GM19372 (cell line): ENCODE measurements around the gene RBM28.

Source experiments
- ATAC-seq: cut with Tn5 transposase; IDR thresholded peaks from one replicate; pipeline ENCODE4 v1.9.1; 2021; ENCODE audit warnings: mild to moderate bottlenecking, low read depth, moderate library complexity; ENCODE audit not compliant: unreplicated experiment

The RBM28 gene

DNA sequence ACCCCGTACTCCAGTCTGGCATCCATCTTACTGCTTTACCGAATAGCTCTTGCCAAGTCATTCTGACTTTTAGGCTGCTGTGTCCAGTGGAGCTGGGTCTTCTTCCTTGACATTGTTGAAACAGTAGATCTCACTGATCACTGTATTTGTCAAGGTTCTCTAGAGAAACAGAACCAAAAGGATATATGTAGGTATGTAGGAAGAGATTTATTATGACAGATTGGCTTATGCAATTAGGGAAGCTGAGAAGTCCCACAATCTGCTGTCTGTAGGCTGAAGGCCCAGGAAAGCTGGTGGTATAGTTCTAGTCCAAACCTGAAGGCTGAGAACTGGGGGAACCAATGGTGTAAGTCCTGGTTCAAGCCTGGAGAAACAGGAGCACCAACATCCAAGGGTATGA is 29.9 kb upstream of the RBM28 start:
- ATAC-seq = no peak

- ATAC-seq = no peak
Measured at GRCh38 chr7:128370491-128370890, 26.8 kb upstream of the RBM28 start.

DNA sequence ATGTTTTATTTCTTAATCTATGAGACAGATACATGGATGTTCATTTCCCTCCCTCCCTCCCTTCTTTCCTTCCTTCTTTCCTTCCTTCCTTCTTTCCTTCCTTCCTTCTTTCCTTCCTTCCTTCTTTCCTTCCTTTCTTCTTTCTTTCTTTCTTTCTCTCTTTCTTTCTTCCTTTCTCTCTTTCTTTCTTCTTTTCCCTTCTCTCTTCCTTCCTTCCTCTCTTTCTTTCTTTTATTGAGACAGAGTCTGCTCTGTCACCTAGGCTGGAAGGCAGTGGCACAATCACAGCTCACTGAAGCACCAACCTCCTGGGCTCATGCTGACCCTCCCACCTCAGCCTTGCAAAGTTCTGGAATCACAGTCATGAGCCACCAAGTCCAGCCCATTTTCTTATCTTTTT is 23.3 kb upstream of the RBM28 start:
- no peak for ATAC-seq

DNA sequence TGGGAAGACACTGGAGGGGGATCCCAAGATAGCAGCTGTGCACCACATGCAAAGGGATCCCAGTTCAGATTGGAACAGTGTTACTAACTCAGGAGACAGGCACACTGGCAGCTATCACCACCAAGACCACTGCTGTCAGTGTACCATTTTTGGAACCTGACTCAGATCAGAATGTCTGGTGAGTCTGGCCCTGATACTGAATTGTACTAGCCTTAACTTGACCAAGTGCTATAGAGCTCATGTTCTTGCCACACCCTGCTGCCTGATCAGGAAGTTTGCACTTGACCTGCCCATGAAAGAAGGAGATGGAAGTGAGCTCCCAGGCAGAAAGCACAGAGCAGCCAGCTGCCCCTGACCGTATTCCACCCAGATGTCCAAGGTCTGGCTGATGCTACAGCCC is 22.6 kb upstream of the RBM28 start:
- ATAC-seq = no peak

- ATAC-seq = no peak
Measured at GRCh38 chr7:128365432-128365831, 21.7 kb upstream of the RBM28 start.

DNA sequence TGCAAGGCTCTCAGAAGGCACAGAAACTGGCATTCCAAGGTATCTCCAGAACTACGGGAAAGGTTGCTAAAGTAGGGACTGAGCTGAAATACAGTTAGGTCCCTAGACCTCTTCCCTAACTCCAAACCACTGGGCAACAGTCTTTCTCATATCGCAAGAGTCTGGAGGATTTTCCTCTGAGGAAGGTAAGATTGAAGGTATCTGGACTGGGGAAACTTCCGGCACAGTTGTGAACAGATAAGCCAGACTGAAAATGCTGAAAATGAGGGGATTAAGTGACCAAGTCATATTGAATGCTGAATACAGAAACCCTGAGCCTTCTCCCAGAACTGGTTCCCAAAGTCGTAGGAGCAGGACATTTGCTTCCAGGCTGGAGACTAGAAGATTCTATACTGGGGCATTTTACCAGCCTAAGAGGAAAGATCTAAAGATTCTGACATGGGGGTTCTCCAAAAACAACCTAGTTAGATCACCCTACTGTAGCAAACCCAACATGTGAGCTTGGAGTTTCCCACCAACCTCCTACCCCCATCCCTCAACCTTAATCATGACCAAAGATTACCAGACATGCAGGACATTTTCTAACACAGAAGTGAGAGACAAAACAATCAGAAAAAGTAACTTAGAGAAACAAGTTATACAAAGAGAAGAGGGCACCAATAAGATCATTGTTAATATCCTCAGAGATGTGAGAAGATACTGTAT is 20.6 kb upstream of the RBM28 start:
- no peak for ATAC-seq

GRCh38 chr7:128363261-128363721 is 19.6 kb upstream of the RBM28 start:
- no peak for ATAC-seq

GRCh38 chr7:128362670-128363069 is 19.0 kb upstream of the RBM28 start:
- no peak for ATAC-seq

GRCh38 chr7:128361411-128362379 is 18.0 kb upstream of the RBM28 start, which contains the start of gene PRRT4:
Gene PRRT4 (minus strand): TSS chr7:128361690.
- no peak for ATAC-seq

DNA sequence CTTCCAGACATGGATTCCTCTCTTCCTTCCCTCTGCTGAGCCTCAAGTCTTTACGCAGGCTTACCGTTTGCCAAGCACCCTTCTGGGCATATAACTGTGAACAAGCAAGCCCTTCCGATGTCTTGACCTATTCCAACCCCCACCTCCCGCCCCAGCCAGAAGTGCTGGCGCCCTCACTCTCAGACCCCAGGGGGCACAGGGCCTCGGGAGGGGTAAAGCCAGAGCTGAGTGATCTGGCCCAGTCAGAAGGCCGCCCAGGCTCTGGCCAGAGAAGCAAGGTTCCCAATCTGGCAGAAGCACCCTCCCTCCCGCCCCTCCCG is 16.6 kb upstream of the RBM28 start:
- ATAC-seq = no peak

- ATAC-seq = no peak
Measured at GRCh38 chr7:128359939-128360338, 16.2 kb upstream of the RBM28 start.

GRCh38 chr7:128359336-128359735 is 15.6 kb upstream of the RBM28 start:
- no peak for ATAC-seq

DNA sequence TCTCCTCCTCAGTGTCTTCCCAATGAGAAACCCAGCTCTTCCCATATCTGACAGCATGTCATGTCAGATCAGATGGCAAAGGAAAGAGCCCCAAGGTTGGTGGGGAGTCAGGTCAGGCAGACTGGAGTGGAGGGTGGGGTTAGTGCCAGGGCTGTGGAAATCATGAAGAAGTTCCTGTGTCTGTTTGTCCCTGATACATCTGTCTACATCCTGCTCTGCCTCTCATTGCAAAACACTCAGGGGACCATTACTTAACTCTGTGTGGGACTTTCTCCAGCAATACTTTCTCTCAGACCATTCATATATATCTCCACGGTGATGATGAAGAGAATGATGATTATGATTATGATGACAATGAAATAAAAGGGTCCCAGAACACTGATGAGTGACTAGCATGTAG is 14.5 kb upstream of the RBM28 start:
- no peak for ATAC-seq

GRCh38 chr7:128357217-128357613 is 13.5 kb upstream of the RBM28 start:
- no peak for ATAC-seq

DNA sequence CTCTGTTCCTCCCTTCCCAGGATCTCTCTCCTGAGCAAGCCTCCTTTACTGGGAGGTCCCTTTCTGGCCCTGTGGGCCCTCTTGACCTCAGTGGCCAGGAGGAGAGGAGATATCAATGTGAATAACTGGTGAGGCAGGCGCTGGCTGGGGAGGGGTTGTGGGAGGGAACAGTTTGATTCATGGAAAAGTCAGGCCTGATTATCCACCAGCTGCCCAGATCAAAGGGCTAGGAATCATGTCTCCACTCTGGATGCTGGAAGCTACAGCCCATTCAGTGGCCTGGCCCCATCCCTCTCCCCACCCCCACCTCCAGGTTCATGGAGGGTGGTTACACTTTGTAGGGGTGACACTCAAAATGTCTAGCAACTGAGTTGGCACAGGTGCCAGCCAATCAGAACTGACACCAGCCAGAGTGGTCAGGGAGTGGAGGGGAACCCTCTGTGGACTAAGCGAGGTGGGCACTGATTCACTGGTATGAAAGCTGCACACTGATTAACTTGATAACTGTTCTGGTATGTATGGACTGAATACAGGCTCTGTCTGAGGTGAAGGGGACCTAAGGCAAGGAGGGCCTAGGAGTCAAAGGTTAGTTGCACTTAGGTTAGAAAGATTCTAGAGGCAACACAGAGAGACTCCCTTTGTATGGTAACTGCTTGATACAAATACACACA is 13.0 kb upstream of the RBM28 start:
- ATAC-seq = no peak

- no peak for ATAC-seq
Measured at GRCh38 chr7:128353610-128354009, 9.9 kb upstream of the RBM28 start.

- no peak for ATAC-seq
Measured at GRCh38 chr7:128353189-128353588, 9.5 kb upstream of the RBM28 start.

DNA sequence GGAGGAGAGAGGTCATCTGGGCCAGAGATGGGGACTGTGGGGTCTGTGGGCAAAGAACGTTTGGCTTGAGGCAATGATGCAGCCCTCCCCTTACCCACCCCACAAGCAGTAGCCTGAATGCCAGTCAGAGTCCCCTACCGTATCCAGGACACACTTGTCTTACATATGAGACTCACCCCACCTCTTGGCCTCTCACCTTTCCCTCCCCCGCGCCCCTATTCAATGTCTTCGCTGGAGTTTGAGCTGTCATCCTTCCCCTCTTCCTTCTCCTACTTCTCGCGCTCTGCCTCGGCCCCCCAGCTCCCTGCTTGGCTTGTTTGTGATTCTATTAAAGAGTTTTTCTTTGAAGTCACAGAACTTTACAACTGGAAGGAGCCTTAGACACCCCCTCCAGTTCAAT is 8.9 kb upstream of the RBM28 start:
- no peak for ATAC-seq

GRCh38 chr7:128352153-128352537 is 8.4 kb upstream of the RBM28 start:
- ATAC-seq = no peak

GRCh38 chr7:128351296-128352152 is 7.8 kb upstream of the RBM28 start:
- ATAC-seq = no peak
